Keratinocyte (primary cell): ENCODE data around the gene TAF10.

ENCODE experiments used
- CTCF ChIP-seq, 3 experiments: IDR thresholded peaks in 1 of 3; conservative IDR thresholded peaks in 1 of 3; optimal IDR thresholded peaks in 1 of 3; 2 replicates in 2 of 3; 3 replicates in 1 of 3; pipeline versions ENCODE3 to v1.5.1; 2011; ENCODE audit warnings: low read length in 3 of 3, mild to moderate bottlenecking in 3 of 3, moderate library complexity in 2 of 3, control low read depth in 1 of 3, inconsistent platforms in 1 of 3; ENCODE audit not compliant: insufficient read depth in 2 of 3; ENCODE audit errors: extremely low read depth in 1 of 3
- EZH2 ChIP-seq: IDR thresholded peaks from one replicate; pipeline ENCODE4 v1.6.1; 2012; ENCODE audit warnings: inconsistent platforms, mild to moderate bottlenecking, low read length, moderate library complexity

GRCh38 chr11:6640985-6641701, 29.1 kb upstream of the TAF10 start:
- TF ChIP-seq CTCF (optimal IDR thresholded peaks at IDR 0.05 in 1 of 3, IDR thresholded peaks at IDR 0.05 in 1 of 3, conservative IDR thresholded peaks at IDR 0.05 in 1 of 3; ENCODE audit: extremely low read depth in 1 of 3, insufficient read depth in 2 of 3, low read length in 3 of 3) (no peak), EZH2 (no peak)
